Stimulated activated naive B cell treated with anti-CD40 and anti-IgM and Interleukin-4, amounts not matched to agents 10 μg/mL and 1 μg/mL and 100 μg/mL, for 72 hours (primary cell): ENCODE data around the gene ARHGEF28.

Experiments used
- ATAC-seq, 2 donors: fragments of 150-1000 bp; cut with Tn5 transposase; replicated peaks; 2 replicates each; pipeline ENCODE4 v1.10.0; 2021; ENCODE audit warnings: moderate library complexity in 1 of 2
- DNase-seq: peaks from one replicate; pipeline ENCODE4 v3.0.0; 2021
- H3K27ac Mint-ChIP-seq: one replicate; pipeline ENCODE4 v1.8.0; 2022; ENCODE audit warnings: mild to moderate bottlenecking, mixed read lengths
- H3K27me3 Mint-ChIP-seq, 2 donors: one replicate each; pipeline ENCODE4 v1.8.0; 2022; ENCODE audit warnings: mixed read lengths in 2 of 2
- H3K36me3 Mint-ChIP-seq, 2 donors: one replicate each; pipeline ENCODE4 v1.8.0; 2022; ENCODE audit warnings: mixed read lengths in 2 of 2, mild to moderate bottlenecking in 1 of 2
- H3K4me1 Mint-ChIP-seq, 2 donors: one replicate each; pipeline ENCODE4 v1.8.0; 2022; ENCODE audit warnings: mixed read lengths in 2 of 2, mild to moderate bottlenecking in 1 of 2
- H3K4me3 Mint-ChIP-seq, 2 donors: one replicate each; pipeline ENCODE4 v1.8.0; 2022; ENCODE audit warnings: mild to moderate bottlenecking in 2 of 2, mixed read lengths in 2 of 2, moderate library complexity in 1 of 2
- H3K9me3 Mint-ChIP-seq, 2 donors: one replicate each; pipeline ENCODE4 v1.8.0; 2022; ENCODE audit warnings: mixed read lengths in 2 of 2, mild to moderate bottlenecking in 1 of 2

The ARHGEF28 gene

DNA sequence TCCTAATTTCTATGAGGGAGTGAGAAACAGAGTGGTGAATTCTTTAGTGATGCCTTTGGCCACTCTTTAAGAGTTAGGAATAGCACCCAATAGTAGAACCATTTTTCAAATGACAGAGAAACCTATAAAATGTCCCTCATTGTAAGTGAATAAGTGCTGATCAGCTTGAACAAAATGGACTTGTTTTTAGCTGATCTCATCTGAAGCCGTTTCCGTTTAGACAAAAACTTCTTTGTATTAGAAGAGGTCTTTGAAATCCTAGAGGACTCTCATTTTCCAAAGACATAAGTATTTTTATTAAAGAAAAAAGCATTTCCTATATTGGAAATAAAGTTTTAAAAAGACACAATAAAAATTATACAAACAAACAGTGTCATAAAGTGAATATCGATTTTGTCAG lies 273.9 kb downstream of the ARHGEF28 start:
- H3K9me3 Mint-ChIP-seq: no peaks in the 10 kb centered on the region
- H3K4me1 Mint-ChIP-seq: peaks cover 6 to 7% of the 10 kb centered on the region in 2 donors
- no peak for ATAC-seq
- no peak overlapping the region for H3K4me3 Mint-ChIP-seq
- H3K36me3 Mint-ChIP-seq: no peaks in the 10 kb centered on the region
- peaks cover 24 to 41% of the 10 kb centered on the region in 2 donors for H3K27me3 Mint-ChIP-seq
- no peak for DNase-seq
- no peak overlapping the region for H3K27ac Mint-ChIP-seq

DNA sequence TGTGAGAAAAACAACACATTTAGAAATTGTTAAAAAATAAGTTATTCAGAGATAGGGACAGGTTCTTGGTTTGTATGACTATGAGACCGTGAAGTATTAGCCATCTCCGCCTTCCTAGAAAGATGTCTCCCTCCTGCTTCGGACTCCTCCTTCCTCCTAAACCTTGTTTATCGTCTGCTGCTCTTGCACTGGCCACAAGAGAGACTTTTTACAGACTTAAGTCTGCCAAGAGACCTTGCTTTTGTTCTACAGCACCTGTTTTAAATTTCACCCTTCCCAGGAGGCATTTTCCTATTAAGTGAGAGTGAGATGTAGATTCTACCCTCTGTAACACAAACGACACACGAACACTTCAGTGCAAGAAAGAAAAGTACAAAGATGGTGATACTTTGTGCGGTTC lies 274.6 kb downstream of the ARHGEF28 start:
- DNase-seq (no peak), ATAC-seq (no peak)
- Mint-ChIP-seq H3K36me3 (no peaks in the 10 kb centered on the region), H3K27me3 (peaks cover 18 to 35% of the 10 kb centered on the region in 2 donors), H3K4me1 (peaks cover 6 to 7% of the 10 kb centered on the region in 2 donors), H3K9me3 (no peaks in the 10 kb centered on the region), H3K4me3 (no peak overlapping the region), H3K27ac (no peak overlapping the region)

DNA sequence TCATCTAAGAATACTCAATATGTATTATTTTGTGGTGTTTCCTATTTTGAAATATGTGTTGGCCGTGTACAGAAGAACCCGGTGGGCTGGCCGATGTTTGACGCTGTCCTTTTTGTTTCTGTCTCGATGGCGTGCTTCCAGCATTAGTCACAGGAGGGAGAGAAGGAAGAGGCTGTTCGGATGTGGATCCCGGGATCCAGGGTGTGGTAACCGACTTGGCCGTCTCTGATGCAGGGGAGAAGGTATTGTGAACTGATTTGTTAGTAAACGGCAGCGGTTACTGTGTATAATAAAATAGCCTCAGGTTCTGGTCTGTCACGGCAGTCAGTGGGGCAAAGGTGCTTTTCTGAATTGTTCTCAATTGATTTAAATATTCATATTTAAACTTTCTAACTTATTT lies 275.0 kb downstream of the ARHGEF28 start:
- Mint-ChIP-seq H3K36me3 (no peaks in the 10 kb centered on the region), H3K4me1 (peaks cover 6 to 7% of the 10 kb centered on the region in 2 donors), H3K4me3 (no peak overlapping the region), H3K9me3 (no peaks in the 10 kb centered on the region), H3K27me3 (peaks cover 19 to 32% of the 10 kb centered on the region in 2 donors), H3K27ac (no peak overlapping the region)
- ATAC-seq (no peak), DNase-seq (no peak)

DNA sequence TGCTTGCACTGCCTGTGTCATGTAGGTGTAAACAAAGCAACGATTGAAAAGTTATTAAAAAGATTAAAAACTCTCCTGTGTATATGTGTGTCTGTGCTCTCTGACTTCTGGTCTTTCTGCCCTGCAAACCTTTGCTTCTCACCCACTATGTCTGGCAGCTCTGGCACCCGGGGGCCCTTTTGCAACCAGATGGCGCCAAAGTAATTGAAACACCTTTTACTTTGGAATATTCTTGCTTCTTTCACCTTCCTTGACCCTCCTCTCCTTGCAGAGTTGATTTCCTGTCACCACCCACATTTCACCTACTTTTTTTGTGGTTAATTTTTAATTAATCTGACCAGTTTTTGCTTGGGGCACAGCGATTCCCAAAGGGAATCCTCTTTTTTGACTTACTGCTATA lies 275.5 kb downstream of the ARHGEF28 start:
- Mint-ChIP-seq H3K4me1 (peaks cover 6 to 7% of the 10 kb centered on the region in 2 donors), H3K4me3 (no peak overlapping the region), H3K27ac (no peak overlapping the region), H3K36me3 (no peaks in the 10 kb centered on the region), H3K27me3 (peaks cover 17 to 28% of the 10 kb centered on the region in 2 donors), H3K9me3 (no peaks in the 10 kb centered on the region)
- DNase-seq: no peak
- ATAC-seq: no peak

GRCh38 chr5:73902327-73903051 lies 276.5 kb downstream of the ARHGEF28 start:
- DNase-seq (no peak), ATAC-seq (no peak)
- no peaks in the 10 kb centered on the region for H3K9me3 Mint-ChIP-seq
- H3K4me1 Mint-ChIP-seq: peaks cover 6 to 7% of the 10 kb centered on the region in 2 donors
- H3K4me3 Mint-ChIP-seq: no peak overlapping the region
- no peaks in the 10 kb centered on the region for H3K36me3 Mint-ChIP-seq
- peaks cover 18 to 29% of the 10 kb centered on the region in 2 donors for H3K27me3 Mint-ChIP-seq
- no peak overlapping the region for H3K27ac Mint-ChIP-seq

GRCh38 chr5:73903169-73903568 lies 277.2 kb downstream of the ARHGEF28 start:
- H3K9me3 Mint-ChIP-seq: no peaks in the 10 kb centered on the region
- no peaks in the 10 kb centered on the region for H3K36me3 Mint-ChIP-seq
- peaks cover 18 to 29% of the 10 kb centered on the region in 2 donors for H3K27me3 Mint-ChIP-seq
- no peak for DNase-seq
- H3K4me3 Mint-ChIP-seq: no peak overlapping the region
- no peak for ATAC-seq
- H3K4me1 Mint-ChIP-seq: peaks cover 6 to 7% of the 10 kb centered on the region in 2 donors
- H3K27ac Mint-ChIP-seq: no peak overlapping the region

DNA sequence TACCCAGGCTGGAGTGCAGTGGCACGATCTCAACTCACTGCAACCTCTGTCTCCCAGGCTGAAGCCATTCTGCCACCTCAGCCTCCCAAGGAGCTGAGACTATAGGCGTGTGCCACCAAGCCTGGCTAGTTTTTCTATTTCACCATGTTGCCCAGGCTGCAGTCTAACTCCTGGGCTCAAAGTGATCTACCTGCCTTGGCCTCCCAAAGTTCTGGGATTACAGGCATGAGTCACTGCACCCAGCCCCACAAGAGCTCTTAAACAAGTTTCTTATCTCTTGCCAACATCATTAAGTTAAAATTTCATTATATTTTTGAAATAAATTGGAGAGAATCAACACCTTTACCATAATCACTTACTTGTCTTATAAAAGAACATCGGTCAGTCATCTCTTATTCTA lies 280.3 kb downstream of the ARHGEF28 start:
- DNase-seq (no peak), ATAC-seq (no peak)
- no peak overlapping the region for H3K27ac Mint-ChIP-seq
- H3K4me1 Mint-ChIP-seq: no peaks in the 10 kb centered on the region
- no peaks in the 10 kb centered on the region for H3K36me3 Mint-ChIP-seq
- H3K27me3 Mint-ChIP-seq: peaks cover 10 to 29% of the 10 kb centered on the region in 2 donors
- no peaks in the 10 kb centered on the region for H3K9me3 Mint-ChIP-seq
- H3K4me3 Mint-ChIP-seq: no peak overlapping the region

DNA sequence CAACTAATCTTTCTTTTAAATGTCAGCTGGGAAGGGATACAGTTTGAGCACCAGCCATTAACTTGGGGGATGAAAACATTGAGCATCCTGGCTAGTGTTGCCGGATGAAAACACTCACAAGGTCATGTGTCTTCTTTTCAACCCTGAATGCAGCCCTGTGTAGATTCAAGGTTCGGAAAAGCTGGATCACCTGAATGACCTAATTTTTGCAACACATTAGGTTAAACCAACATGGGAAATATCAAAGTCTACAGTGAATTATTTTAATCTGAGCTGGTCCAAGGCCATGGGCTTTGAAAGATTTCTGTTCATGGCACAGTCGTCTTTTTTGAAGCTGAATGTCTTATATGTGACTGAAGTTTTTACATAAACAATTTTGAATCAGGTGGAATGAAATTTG lies 281.2 kb downstream of the ARHGEF28 start:
- Mint-ChIP-seq H3K27ac (no peak overlapping the region), H3K9me3 (no peaks in the 10 kb centered on the region), H3K27me3 (peaks cover 10 to 23% of the 10 kb centered on the region in 2 donors), H3K4me1 (no peaks in the 10 kb centered on the region), H3K4me3 (no peak overlapping the region), H3K36me3 (no peaks in the 10 kb centered on the region)
- DNase-seq (no peak), ATAC-seq (no peak)

DNA sequence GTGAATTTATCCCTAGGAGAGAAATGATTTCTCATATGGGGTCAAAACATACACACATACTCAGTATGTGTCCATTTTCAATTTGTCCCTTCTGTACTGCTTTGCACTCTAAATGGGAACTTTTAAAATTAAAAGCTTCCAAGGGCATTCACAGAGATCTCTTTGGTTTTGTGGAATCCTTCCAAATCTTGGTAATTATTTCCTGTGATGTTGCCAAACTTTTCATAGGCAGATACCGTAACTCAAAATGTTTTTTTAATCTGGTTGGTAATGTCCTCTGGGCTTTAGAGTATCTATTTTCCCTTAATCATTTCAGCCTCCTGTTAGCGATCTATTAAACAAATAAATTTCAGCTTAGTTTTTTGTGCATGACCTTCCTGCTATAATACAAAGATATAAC lies 282.4 kb downstream of the ARHGEF28 start:
- H3K9me3 Mint-ChIP-seq: no peaks in the 10 kb centered on the region
- no peaks in the 10 kb centered on the region for H3K36me3 Mint-ChIP-seq
- ATAC-seq: no peak
- no peaks in the 10 kb centered on the region for H3K4me1 Mint-ChIP-seq
- H3K27me3 Mint-ChIP-seq: peaks cover 10 to 19% of the 10 kb centered on the region in 2 donors
- H3K4me3 Mint-ChIP-seq: no peak overlapping the region
- no peak overlapping the region for H3K27ac Mint-ChIP-seq
- DNase-seq: no peak

DNA sequence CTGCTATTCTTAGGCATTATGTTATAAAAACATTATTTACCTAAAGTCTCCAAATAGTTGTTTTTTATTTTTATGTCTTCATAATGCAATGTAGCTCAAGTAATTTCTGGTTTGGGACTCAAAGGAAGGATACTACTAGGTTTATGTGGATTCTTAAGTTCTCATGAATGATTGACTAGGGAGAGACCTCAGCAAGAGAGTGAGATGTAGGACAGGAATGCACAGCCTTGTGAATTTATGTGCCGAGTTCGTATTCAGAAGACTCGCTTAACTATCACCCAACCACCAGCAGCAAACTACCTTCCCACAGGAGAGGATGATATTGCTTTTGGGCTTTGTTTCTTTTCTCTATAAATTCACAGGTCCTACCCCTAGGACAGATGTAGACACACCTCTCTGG lies 282.9 kb downstream of the ARHGEF28 start:
- H3K36me3 Mint-ChIP-seq: no peaks in the 10 kb centered on the region
- peaks cover 10 to 16% of the 10 kb centered on the region in 2 donors for H3K27me3 Mint-ChIP-seq
- no peak for ATAC-seq
- no peaks in the 10 kb centered on the region for H3K9me3 Mint-ChIP-seq
- H3K27ac Mint-ChIP-seq: no peak overlapping the region
- no peaks in the 10 kb centered on the region for H3K4me1 Mint-ChIP-seq
- DNase-seq: no peak
- H3K4me3 Mint-ChIP-seq: no peak overlapping the region

- Mint-ChIP-seq H3K36me3 (no peaks in the 10 kb centered on the region), H3K27me3 (peaks cover 10 to 16% of the 10 kb centered on the region in 2 donors), H3K4me1 (no peaks in the 10 kb centered on the region), H3K27ac (no peak overlapping the region), H3K4me3 (no peak overlapping the region), H3K9me3 (no peaks in the 10 kb centered on the region)
- DNase-seq (no peak), ATAC-seq (no peak)
Measured at GRCh38 chr5:73909474-73909873, 283.5 kb downstream of the ARHGEF28 start.

GRCh38 chr5:73911761-73912393 lies 285.9 kb downstream of the ARHGEF28 start:
- no peak overlapping the region for H3K27ac Mint-ChIP-seq
- no peak overlapping the region for H3K4me3 Mint-ChIP-seq
- H3K36me3 Mint-ChIP-seq: no peaks in the 10 kb centered on the region
- H3K9me3 Mint-ChIP-seq: no peaks in the 10 kb centered on the region
- H3K27me3 Mint-ChIP-seq: peaks cover 5 to 15% of the 10 kb centered on the region in 2 donors
- no peaks in the 10 kb centered on the region for H3K4me1 Mint-ChIP-seq
- ATAC-seq (no peak), DNase-seq (no peak)

DNA sequence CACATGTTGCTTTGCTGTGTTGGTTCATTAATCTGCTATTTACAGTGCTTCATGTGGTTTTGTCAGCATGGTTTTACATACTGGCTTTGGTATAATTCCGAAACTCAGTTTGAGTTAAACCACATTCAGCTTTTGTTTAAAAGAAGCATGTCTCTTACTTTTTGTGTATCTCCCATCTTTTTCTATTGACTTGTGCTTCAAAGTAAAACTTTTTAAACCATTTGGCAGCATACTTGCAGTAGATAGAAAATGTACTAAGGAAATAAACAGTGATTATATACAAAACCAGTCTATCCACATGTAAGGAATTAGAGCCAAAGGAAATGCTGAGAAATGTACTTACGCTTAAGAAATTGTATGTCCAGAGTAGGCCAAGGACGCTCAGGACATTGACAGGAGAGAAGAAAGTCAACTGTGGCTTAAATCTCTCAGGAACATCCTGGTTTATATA lies 286.9 kb downstream of the ARHGEF28 start:
- ATAC-seq (no peak), DNase-seq (no peak)
- H3K27ac Mint-ChIP-seq: no peak overlapping the region
- H3K4me1 Mint-ChIP-seq: no peaks in the 10 kb centered on the region
- peaks cover 0 to 10% of the 10 kb centered on the region in 2 donors for H3K27me3 Mint-ChIP-seq
- H3K9me3 Mint-ChIP-seq: no peaks in the 10 kb centered on the region
- H3K36me3 Mint-ChIP-seq: no peaks in the 10 kb centered on the region
- no peak overlapping the region for H3K4me3 Mint-ChIP-seq

DNA sequence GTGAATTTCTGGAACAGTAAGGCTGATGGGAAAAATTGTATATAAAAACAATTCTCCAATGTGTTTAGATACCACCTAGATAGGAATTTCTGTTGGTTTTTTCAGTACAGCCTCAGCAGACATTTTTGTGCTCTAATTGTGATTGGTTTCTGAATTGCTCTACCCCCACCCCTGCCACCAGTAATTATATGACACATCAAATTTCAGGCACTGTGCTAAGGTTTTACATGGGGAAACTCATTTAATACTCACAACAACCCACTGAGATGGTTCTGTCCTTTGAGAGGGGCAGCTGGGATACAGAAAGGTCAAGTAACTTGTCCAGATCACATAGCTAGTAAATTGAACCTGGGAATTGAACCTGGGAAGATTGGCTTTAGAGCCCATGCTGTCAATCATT lies 288.0 kb downstream of the ARHGEF28 start:
- ATAC-seq (no peak), DNase-seq (no peak)
- Mint-ChIP-seq H3K27ac (no peak overlapping the region), H3K9me3 (no peaks in the 10 kb centered on the region), H3K36me3 (no peaks in the 10 kb centered on the region), H3K4me1 (no peaks in the 10 kb centered on the region), H3K4me3 (no peak overlapping the region), H3K27me3 (peaks cover 0 to 10% of the 10 kb centered on the region in 2 donors)

- Mint-ChIP-seq H3K4me1 (no peaks in the 10 kb centered on the region), H3K27ac (no peak overlapping the region), H3K9me3 (no peaks in the 10 kb centered on the region), H3K27me3 (no peaks in the 10 kb centered on the region), H3K36me3 (no peaks in the 10 kb centered on the region), H3K4me3 (no peak overlapping the region)
- ATAC-seq (no peak), DNase-seq (no peak)
Measured at GRCh38 chr5:73915345-73915744, 289.3 kb downstream of the ARHGEF28 start.
